HL-60/S4 treated with retinoic acid at 250 ng/mL for 4 days and 3 days (cell line): ENCODE data around the gene FBXL12.
"Not testable (repeated sequence)": the region's sequence is repeated elsewhere in the genome, so short reads cannot be mapped to it uniquely, and the experiment has no call there.

ENCODE experiments used
- in situ Hi-C: fragments of 300-500 bp; cut with MboI; formaldehyde crosslinking; loops from 2 replicates; pipeline ENCODE4 v1.7.0; 2022; ENCODE audit warnings: low sequenced_read_pairs

FBXL12 gene

GRCh38 chr19:9818734-9819595, at the start of gene FBXL12:
Gene FBXL12 (minus strand): TSS chr19:9819079. CDS start chr19:9818813, 266 bp downstream.
- in situ Hi-C loops: no loop called here

GRCh38 chr19:9865732-9866501, 47.0 kb upstream of the FBXL12 start:
- in situ Hi-C loops: no loop called here

- in situ Hi-C loops: no loop called here
These were observed 44.9 kb upstream of the FBXL12 start for GRCh38 chr19:9863759-9864158.

GRCh38 chr19:9862938-9863337, 44.1 kb upstream of the FBXL12 start:
- in situ Hi-C loops: no loop called here

DNA sequence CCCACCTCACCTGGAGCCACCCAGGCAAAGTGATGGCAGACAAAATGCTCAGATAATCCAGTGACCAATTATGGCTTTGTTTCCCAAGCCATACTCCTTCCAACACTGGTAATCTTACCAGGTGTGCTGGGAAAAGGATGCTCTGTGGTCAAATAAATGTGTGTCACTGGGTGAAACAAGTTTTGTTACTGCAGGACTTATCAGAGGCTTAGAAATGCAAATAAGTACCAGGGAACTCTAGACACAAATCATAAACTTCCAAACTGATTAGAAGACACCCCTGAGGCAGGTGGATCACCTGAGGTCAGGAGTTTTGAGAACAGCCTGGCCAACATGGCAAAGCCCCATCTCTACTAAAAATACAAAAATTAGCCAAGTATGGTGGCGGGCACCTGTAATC, 42.6 kb upstream of the FBXL12 start:
- in situ Hi-C loops: no loop called here

- in situ Hi-C loops: no loop called here
These were observed 41.5 kb upstream of the FBXL12 start for GRCh38 chr19:9860407-9860806.

GRCh38 chr19:9858766-9859165, 39.9 kb upstream of the FBXL12 start:
- in situ Hi-C loops: no loop called here

GRCh38 chr19:9857920-9858746, 39.3 kb upstream of the FBXL12 start:
- in situ Hi-C loops: no loop called here

DNA sequence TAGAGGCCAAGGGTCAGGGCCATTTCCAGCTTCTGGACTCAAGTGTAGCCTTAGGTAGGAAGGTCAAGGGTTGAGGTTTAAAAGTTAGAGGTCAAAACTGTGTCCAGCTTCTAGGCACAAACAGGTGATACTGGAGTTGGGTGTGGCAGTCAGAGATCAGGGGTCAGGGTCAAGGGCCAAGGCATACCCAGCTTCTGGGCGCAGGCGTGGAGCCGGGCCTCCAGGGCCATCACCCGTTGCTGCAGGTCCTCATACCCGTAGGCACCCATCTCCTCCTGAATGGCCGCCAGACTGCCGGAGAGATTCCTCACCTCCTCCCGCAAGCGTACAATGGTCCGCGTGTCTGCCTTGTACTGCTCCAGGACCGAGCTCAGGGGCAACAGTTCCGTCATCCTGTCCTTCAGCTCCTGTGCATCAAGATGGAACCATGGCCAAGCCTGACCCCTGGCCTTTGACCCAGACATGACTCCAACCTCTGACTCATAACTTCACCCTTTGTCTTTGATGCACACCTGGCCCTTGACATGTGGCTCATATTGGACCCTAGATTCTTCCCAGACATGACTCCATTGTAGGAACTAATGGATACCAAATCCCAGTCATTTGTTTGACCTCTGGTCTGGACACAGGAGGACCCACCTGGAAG, 38.3 kb upstream of the FBXL12 start:
- in situ Hi-C loops: no loop called here

- in situ Hi-C loops: no loop called here
These were observed 37.7 kb upstream of the FBXL12 start for GRCh38 chr19:9856609-9857008.

GRCh38 chr19:9854282-9854846, 35.5 kb upstream of the FBXL12 start:
- in situ Hi-C loops: no loop called here

GRCh38 chr19:9850235-9850959, 31.5 kb upstream of the FBXL12 start:
- in situ Hi-C loops: no loop called here

DNA sequence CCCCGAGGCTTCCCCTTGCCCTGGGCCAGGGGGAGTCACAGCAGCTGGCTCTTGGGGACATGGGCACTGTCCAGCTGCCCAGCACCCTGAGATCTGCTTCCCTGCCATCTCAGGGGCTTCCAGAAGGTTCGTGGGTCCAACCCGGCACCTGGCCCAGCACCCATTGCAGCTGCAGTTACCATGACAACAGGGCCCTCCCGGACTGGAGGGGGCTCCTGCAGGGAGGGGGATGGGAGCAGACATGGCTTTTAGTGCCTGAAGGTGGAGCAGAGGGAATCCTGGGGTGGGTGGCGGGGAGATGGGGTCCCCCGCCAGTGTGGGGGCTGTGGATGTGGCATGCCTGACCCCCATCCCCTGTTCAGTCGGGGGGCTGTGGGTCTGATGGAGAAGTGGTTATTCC, 30.9 kb upstream of the FBXL12 start:
- in situ Hi-C loops: no loop called here

- in situ Hi-C loops: no loop called here
These were observed 29.9 kb upstream of the FBXL12 start for GRCh38 chr19:9848762-9849161.

DNA sequence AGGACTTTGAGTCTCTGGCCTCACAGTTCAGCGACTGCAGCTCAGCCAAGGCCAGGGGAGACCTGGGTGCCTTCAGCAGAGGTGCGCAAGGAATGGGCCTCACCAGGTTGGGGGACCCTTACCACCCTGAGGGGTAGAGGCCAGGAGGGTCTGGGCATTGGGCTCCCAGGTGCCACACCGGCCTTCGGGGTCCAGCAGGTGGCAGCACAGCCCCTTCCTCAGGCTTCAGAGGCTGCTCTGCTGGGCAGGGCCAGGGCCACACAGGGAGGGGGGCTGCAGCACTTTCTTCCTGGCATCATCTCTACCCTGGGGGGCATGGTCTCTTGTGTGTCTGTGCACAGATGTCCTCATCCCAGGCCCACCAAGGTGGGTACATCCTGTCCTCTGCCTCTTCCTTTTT, 29.2 kb upstream of the FBXL12 start:
- in situ Hi-C loops: no loop called here

- in situ Hi-C loops: no loop called here
These were observed 28.3 kb upstream of the FBXL12 start for GRCh38 chr19:9847087-9847671.

- in situ Hi-C loops: not testable (repeated sequence)
These were observed 24.9 kb upstream of the FBXL12 start for GRCh38 chr19:9843626-9844273.

GRCh38 chr19:9842834-9843625, 24.2 kb upstream of the FBXL12 start:
- in situ Hi-C loops: no loop called here
